ENCODE data around the gene ARL14EP. TPM values are rescaled to one million over a fixed set of nuclear protein-coding genes. Genes with fewer than 3 reads are reported as not detected.

Gene ARL14EP
- total RNA-seq, 4 donors from 2014 or later = 8.3 to 19.1 (median 13.3) TPM

DNA sequence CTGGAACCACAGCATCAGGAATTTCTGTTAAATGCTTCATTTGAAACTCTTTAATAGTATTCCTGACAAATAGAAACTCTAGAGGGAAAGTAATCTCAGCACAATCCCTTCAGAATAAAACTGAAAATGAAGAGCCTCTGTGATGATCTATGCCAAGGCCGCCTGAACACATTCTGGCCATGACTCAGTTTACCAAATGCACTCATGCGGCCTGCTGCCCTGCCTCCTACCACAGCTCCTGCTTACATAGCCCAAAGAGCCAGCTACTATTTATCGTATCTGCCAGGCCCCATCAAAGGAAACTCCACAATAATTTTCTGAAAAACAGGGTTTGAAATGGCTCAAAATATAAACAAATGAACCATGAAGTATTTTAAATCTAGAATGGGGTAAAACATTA is 27.0 kb downstream of the ARL14EP start:
- no peak overlapping the region for H3K27ac ChIP-seq
- 87 to 97% methylated on average over 3 of the region's 3 CpGs for WGBS, 2 donors
- TF ChIP-seq, protein P1, sequence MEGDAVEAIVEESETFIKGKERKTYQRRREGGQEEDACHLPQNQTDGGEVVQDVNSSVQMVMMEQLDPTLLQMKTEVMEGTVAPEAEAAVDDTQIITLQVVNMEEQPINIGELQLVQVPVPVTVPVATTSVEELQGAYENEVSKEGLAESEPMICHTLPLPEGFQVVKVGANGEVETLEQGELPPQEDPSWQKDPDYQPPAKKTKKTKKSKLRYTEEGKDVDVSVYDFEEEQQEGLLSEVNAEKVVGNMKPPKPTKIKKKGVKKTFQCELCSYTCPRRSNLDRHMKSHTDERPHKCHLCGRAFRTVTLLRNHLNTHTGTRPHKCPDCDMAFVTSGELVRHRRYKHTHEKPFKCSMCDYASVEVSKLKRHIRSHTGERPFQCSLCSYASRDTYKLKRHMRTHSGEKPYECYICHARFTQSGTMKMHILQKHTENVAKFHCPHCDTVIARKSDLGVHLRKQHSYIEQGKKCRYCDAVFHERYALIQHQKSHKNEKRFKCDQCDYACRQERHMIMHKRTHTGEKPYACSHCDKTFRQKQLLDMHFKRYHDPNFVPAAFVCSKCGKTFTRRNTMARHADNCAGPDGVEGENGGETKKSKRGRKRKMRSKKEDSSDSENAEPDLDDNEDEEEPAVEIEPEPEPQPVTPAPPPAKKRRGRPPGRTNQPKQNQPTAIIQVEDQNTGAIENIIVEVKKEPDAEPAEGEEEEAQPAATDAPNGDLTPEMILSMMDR (IDR thresholded peaks at IDR 0.05) = no peak
- no peak for TF ChIP-seq POLR2A (IDR thresholded peaks at IDR 0.05)
- no peak overlapping the region for H3K4me3 ChIP-seq
- no peak for DNase-seq
- no peaks in the 10 kb centered on the region for H3K9me3 ChIP-seq
- H3K4me1 ChIP-seq = no peaks in the 10 kb centered on the region
- intact Hi-C loops (cut with DNase I) = loop anchor here (5.0 to 10.0 kb wide), 3 partner anchors 305 to 567 kb away; no protein-coding TSS in a partner anchor
- H3K36me3 ChIP-seq = no peaks in the 10 kb centered on the region
- H3K27me3 ChIP-seq = no peaks in the 10 kb centered on the region

DNA sequence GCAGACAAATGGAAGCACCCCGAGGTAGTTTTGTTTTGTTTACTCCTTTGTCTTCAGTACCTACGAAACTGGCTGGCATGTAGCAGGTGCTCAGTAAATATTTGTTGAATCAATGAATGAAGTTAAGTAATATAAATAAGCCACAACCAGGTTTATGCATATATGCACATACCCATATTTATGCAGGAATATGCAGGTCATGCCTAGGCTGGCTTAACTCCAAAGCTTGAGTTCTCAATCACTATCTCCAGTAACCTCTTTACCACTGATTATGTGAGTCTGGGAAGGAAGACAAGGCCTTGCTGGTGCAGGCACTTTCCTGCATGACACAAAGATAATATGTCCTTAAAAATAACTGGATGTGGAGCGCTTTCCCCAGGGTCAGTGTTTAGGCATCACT is 27.5 kb downstream of the ARL14EP start:
- H3K9me3 ChIP-seq = peaks cover 0 to 4% (median 0%) of the 10 kb centered on the region in 3 donors
- no peaks in the 10 kb centered on the region for H3K27me3 ChIP-seq
- no peak overlapping the region for H3K27ac ChIP-seq
- intact Hi-C loops (cut with DNase I) = no loop called here
- H3K4me3 ChIP-seq = no peak overlapping the region
- WGBS, 2 donors = 61 to 63% methylated on average over 3 of the region's 3 CpGs
- TF ChIP-seq, protein P1 (IDR thresholded peaks at IDR 0.05) = no peak
- no peak for TF ChIP-seq POLR2A (IDR thresholded peaks at IDR 0.05)
- DNase-seq = no peak
- H3K4me1 ChIP-seq = no peaks in the 10 kb centered on the region
- H3K36me3 ChIP-seq = no peaks in the 10 kb centered on the region

GRCh38 chr11:30351061-30351460 is 28.2 kb downstream of the ARL14EP start:
- H3K9me3 ChIP-seq = peaks cover 0 to 4% (median 0%) of the 10 kb centered on the region in 3 donors
- H3K36me3 ChIP-seq = no peaks in the 10 kb centered on the region
- no peaks in the 10 kb centered on the region for H3K4me1 ChIP-seq
- no peak overlapping the region for H3K27ac ChIP-seq
- H3K27me3 ChIP-seq = no peaks in the 10 kb centered on the region
- TF ChIP-seq, protein P1 (IDR thresholded peaks at IDR 0.05) = no peak
- TF ChIP-seq POLR2A (IDR thresholded peaks at IDR 0.05) = no peak
- no peak for DNase-seq
- intact Hi-C loops (cut with DNase I) = no loop called here
- 83 to 90% methylated on average over 5 of the region's 5 CpGs for WGBS, 2 donors
- H3K4me3 ChIP-seq = no peak overlapping the region

DNA sequence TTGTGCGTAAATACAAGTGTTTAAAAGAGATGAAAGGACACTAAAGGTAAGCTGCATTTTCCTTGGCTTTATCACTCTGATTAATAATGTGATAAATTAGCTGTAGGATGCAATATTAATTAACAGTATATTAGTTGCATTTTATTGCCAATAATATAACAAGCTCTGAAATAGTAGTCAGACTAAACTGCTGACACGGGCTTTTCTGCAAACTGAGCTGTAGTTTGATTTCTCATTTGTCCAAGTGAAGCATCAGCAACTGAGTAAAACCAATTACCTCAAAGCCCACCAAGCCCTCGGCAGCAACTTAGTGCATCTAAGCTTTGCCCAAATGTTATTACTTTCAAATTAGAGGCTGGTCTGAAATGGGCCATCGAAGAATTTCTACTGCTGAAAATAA is 33.5 kb downstream of the ARL14EP start:
- Histone ChIP-seq H3K36me3 (no peaks in the 10 kb centered on the region), H3K4me1 (peaks cover 0 to 28% (median 0%) of the 10 kb centered on the region in 3 donors), H3K9me3 (peaks cover 0 to 4% (median 0%) of the 10 kb centered on the region in 3 donors), H3K27ac (no peak overlapping the region), H3K4me3 (no peak overlapping the region), H3K27me3 (no peaks in the 10 kb centered on the region)
- no peak for DNase-seq
- intact Hi-C loops (cut with DNase I) = no loop called here
- 91% methylated on average over 4 of the region's 4 CpGs for WGBS, 2 donors
- TF ChIP-seq POLR2A (IDR thresholded peaks at IDR 0.05) = no peak
- TF ChIP-seq, protein P1 (IDR thresholded peaks at IDR 0.05) = no peak

DNA sequence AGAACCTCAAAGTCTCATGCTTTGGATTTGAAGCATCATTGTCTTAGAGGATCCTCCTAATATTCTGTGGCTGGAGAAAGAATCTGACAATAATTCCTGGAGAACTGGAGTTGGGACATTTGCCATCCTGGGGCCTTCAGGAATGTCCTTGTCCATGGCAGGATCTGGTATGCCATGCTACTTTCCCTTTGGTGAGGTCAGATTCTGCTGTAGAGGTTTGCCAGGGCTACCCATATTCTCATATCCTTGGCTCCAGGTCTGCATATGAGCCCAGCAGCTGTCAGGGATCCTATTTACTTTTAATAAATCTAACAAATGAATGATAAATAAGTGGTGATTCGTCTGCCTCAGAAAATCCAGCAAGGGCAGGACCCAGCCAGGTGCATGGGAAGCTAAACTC is 35.0 kb downstream of the ARL14EP start:
- no peak for DNase-seq
- Histone ChIP-seq H3K9me3 (peaks cover 0 to 4% (median 0%) of the 10 kb centered on the region in 3 donors), H3K27ac (no peak overlapping the region), H3K36me3 (no peaks in the 10 kb centered on the region), H3K4me3 (no peak overlapping the region), H3K27me3 (no peaks in the 10 kb centered on the region), H3K4me1 (peaks cover 0 to 32% (median 0%) of the 10 kb centered on the region in 3 donors)
- 17 to 33% methylated on average over 1 of the region's 1 CpG for WGBS, 2 donors
- TF ChIP-seq, protein P1 (IDR thresholded peaks at IDR 0.05) = no peak
- TF ChIP-seq POLR2A (IDR thresholded peaks at IDR 0.05) = no peak
- intact Hi-C loops (cut with DNase I) = no loop called here

Measured in esophagus squamous epithelium (tissue), 5 donors.